ENCODE measurements around the gene VEGFA.

Gene VEGFA
- 9.0 to 127 (median 25.1) reads per million in 17 experiments for total RNA-seq

DNA sequence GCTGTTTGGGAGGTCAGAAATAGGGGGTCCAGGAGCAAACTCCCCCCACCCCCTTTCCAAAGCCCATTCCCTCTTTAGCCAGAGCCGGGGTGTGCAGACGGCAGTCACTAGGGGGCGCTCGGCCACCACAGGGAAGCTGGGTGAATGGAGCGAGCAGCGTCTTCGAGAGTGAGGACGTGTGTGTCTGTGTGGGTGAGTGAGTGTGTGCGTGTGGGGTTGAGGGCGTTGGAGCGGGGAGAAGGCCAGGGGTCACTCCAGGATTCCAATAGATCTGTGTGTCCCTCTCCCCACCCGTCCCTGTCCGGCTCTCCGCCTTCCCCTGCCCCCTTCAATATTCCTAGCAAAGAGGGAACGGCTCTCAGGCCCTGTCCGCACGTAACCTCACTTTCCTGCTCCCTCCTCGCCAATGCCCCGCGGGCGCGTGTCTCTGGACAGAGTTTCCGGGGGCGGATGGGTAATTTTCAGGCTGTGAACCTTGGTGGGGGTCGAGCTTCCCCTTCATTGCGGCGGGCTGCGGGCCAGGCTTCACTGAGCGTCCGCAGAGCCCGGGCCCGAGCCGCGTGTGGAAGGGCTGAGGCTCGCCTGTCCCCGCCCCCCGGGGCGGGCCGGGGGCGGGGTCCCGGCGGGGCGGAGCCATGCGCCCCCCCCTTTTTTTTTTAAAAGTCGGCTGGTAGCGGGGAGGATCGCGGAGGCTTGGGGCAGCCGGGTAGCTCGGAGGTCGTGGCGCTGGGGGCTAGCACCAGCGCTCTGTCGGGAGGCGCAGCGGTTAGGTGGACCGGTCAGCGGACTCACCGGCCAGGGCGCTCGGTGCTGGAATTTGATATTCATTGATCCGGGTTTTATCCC, at the start of gene VEGFA:
Gene VEGFA (plus strand): TSS at position 686 of the 846 bp plus-strand sequence.
- DNase-seq, result peak; percentile 88 to 94 (median 92)

DNA sequence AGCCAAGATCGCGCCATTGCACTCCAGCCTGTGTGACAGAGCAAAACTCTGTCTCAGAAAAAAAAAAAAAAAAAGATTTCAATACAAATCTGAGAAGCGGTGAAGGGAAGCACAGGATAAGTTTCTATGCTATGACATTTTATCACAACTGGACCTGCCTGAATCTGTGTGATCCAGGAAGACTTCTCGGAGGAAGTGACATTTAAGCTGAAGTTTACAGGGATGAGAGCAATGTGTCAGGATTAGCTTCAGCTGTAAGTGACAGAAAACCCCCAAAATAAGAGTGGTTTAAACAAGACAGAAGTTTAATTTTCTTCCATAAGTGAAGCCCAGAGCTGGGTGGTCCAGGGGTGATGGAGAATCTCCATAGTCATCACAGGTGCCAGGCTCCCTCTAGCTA, 49.0 kb upstream of the VEGFA start:
- no peak for DNase-seq

GRCh38 chr6:43722920-43723545, 47.0 kb upstream of the VEGFA start:
- peak; percentile 68 to 81 (median 77) for DNase-seq

DNA sequence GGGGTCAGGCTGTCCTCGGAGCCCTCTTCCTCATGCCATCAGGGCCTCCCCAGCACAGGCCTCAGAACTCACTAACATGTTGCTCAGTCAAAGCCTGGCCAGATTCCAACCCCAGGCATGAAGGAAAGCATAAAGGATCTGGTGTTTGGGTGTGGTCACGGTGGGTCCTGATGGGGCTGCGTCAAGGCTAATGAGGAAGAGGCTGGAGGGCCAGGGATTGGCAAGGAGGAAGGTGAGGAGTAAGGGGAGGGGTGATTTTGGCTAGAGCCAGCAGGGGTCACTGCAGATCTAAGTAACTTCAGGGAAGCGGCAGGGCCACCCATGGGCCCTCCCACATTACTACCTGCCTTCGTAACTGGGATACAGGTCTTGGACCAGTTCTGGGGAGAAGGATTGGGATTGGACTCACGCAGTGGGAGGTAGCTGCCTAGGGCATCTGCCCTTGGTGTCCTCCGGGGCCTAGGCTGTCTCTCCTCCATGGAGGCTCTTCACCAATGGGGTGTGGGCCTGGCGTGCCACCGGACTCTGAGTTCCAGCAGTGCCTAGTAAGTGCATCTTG, 46.2 kb upstream of the VEGFA start:
- peak; percentile 65 to 84 (median 76) for DNase-seq

- DNase-seq, result no peak
Measured at GRCh38 chr6:43724354-43724753, 45.7 kb upstream of the VEGFA start.

- DNase-seq, result peak; percentile 97 to 98 (median 97)
Measured at GRCh38 chr6:43724914-43725642, 44.9 kb upstream of the VEGFA start.

GRCh38 chr6:43725643-43726580, 44.1 kb upstream of the VEGFA start:
- peak in 2 of 4 experiments; percentile 26 to 42 for DNase-seq

- DNase-seq, result no peak
Measured at GRCh38 chr6:43727634-43728033, 42.4 kb upstream of the VEGFA start.

DNA sequence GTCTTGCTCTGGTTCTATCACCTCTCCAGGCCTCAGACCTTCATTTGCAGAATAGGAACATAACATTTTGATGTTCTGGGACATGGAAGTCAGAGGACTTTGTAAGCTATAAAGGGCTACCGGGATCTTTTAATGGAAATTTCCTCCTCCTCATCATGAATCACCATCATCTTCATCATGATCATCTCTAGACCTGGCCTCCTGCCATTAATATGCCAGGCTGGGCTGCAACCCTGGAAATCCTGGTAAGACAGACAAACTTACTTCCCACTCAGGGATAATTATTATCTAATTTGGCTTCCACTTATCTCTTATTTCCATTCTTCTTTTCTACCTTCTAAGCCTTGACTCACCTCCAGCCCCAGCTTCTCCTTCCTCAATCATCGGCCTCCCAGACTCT, 41.4 kb upstream of the VEGFA start:
- no peak for DNase-seq

DNA sequence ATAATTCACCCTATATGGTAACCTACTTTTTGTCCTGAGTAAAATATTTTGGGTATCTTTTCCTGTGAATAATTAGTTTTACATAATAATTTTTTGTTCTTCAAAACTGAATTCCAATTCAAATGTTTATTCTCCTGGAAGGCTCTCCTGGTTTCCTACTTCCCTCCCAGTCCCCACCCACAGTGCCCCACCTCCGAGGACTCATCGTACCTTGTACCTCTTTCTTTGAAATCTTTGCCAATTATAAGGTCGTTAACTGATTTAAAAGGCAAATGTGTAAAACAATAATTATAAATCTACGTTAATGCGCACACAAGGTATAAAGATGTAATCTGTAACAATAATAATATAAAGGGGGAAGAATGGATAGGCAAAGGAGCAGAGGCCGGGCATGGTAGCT, 40.5 kb upstream of the VEGFA start:
- DNase-seq, result no peak

- no peak for DNase-seq
Measured at GRCh38 chr6:43730634-43731033, 39.4 kb upstream of the VEGFA start.

DNA sequence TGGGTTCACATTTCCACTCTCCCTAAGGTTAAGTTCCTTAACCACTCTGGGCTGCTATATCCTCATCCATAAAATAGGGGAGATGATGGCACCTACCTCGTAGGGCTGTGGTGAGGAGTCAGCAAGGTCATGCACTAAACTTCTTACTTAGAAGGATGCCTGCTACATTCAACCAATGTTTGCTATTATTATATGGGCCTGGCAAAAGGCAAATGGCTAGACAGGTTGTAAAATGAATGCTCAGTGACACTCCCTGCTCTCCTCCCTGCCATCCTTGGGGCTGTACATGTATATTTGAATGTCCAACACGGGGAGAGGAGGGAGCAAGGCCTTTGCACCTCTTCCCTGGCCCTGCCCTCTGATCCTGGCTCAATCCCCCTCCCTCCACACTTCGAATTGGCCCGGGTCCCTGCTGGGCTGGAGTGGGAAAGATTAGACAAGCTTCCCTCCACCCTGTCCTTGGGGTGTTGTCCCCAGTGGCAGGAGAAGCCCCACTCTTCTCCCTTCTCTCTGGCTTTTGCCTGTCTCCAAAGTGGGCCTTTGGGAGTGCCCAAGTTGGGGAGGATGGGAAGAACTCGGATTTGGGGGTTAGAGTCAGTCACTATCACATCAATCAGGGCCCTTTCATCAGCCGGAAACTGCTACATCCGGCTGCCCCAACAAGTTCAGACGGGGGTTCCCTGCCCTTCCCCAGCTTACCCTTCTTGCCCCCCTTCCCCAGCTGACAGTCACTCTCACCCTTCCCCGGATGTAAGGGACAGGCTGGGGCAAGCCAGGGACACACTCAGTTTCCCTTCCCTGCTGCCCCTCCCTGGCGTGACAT, 36.3 kb upstream of the VEGFA start:
- no peak for DNase-seq

- no peak for DNase-seq
Measured at GRCh38 chr6:43734294-43734665, 35.7 kb upstream of the VEGFA start.

GRCh38 chr6:43735642-43736199, 34.3 kb upstream of the VEGFA start:
- no peak for DNase-seq

- DNase-seq, result no peak
Measured at GRCh38 chr6:43736211-43736786, 33.7 kb upstream of the VEGFA start.

DNA sequence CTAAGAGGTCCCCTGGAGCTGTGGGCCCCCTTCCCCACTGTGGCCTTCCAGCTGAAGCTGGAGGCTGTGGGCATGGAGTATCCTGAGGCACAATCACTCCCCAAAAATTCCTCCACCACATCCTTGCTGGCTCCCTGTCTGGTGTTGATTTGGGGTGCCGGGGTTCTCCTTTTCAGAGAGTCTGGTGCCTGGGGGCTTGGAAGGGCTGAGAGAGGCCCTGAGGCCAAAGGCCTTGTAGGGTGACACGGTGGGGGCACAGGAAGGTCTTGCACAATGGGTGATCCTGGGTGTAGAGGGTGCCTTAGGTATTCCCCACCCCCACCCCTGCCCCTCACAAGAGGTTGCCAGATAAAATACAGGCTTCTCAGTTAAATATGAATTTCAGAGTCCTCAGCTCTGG, 33.2 kb upstream of the VEGFA start:
- no peak for DNase-seq

- DNase-seq, result no peak
Measured at GRCh38 chr6:43737272-43738081, 32.5 kb upstream of the VEGFA start.

- no peak for DNase-seq
Measured at GRCh38 chr6:43738267-43738676, 31.7 kb upstream of the VEGFA start.
